Panc1 (cell line): ENCODE results near the gene SOX1. TPM values are rescaled to one million over a fixed set of nuclear protein-coding genes. Genes with fewer than 3 reads are reported as not detected.

ENCODE experiments used
- ATAC-seq: fragments of 200-7000 bp; cut with Tn5 transposase; 2 replicates; pipeline ENCODE4 v1.9.1; 2020; ENCODE audit warnings: mild to moderate bottlenecking, moderate library complexity
- BruUV-seq: library from RNA; stranded (reverse); fragments of 400-500 nt; replicated peaks from 2 replicates; lab custom pipeline; 2021; lab: Mats Ljungman, UMichigan
- CTCF ChIA-PET: fragments of 300-600 bp; sonication (Branson Sonifier 250); formaldehyde crosslinking; loops from one replicate; lab custom pipeline; 2022; ENCODE audit warnings: antibody characterized with exemption; lab: Charles Lee
- POLR2A ChIA-PET: fragments of 300-600 bp; sonication (Branson Sonifier 250); formaldehyde crosslinking; loops from one replicate; lab custom pipeline; 2022; ENCODE audit warnings: antibody characterized with exemption; lab: Charles Lee
- DNase-seq: peaks from one replicate; pipeline ENCODE4 v3.0.0-alpha.2; 2010; ENCODE audit warnings: low read depth, low spot score
- H3K27ac ChIP-seq: 2 replicates; pipeline ENCODE4 v1.5.1; 2011; ENCODE audit warnings: mild to moderate bottlenecking, low read length, inconsistent platforms
- H3K27me3 ChIP-seq: fragments of 200-500 bp; sonication (Bioruptor generic); 2 replicates; pipeline ENCODE4 v1.6.0; 2014; ENCODE audit warnings: low read length, inconsistent platforms; ENCODE audit not compliant: control insufficient read depth, insufficient read depth
- H3K36me3 ChIP-seq: fragments of 200-500 bp; sonication (Bioruptor generic); 2 replicates; pipeline ENCODE4 v1.5.1; 2014; ENCODE audit warnings: inconsistent platforms, mild to moderate bottlenecking, low read length, moderate library complexity; ENCODE audit not compliant: control insufficient read depth, insufficient read depth
- H3K4me1 ChIP-seq: 2 replicates; pipeline ENCODE4 v1.5.1; 2011; ENCODE audit warnings: inconsistent platforms, mild to moderate bottlenecking, low read length, moderate library complexity; ENCODE audit not compliant: control insufficient read depth, insufficient read depth
- H3K4me3 ChIP-seq, 2 experiments: 2 replicates each; pipeline ENCODE4 v1.5.1; 2011 to 2012; ENCODE audit warnings: low read depth in 2 of 2, low read length in 2 of 2, mild to moderate bottlenecking in 2 of 2, inconsistent platforms in 1 of 2, moderate library complexity in 1 of 2
- H3K9me3 ChIP-seq: fragments of 200-500 bp; sonication (Bioruptor generic); 2 replicates; pipeline ENCODE4 v1.5.1; 2014; ENCODE audit warnings: low read depth, mild to moderate bottlenecking, inconsistent platforms, low read length, moderate library complexity; ENCODE audit not compliant: control insufficient read depth, insufficient read depth
- POLR2AphosphoS5 ChIP-seq: IDR thresholded peaks from 2 replicates; pipeline ENCODE4 v1.6.1; 2012; ENCODE audit warnings: mild to moderate bottlenecking, low read depth, low read length, moderate library complexity
- REST ChIP-seq, 2 experiments: IDR thresholded peaks; 2 replicates each; pipeline ENCODE4 v1.6.1; 2011 to 2012; ENCODE audit warnings: low read depth in 2 of 2, control low read depth in 1 of 2, low read length in 1 of 2, mild to moderate bottlenecking in 1 of 2, moderate library complexity in 1 of 2; ENCODE audit not compliant: insufficient read depth in 1 of 2
- SIN3A ChIP-seq: IDR thresholded peaks from 2 replicates; pipeline ENCODE4 v1.6.1; 2012; ENCODE audit warnings: low read depth, mild to moderate bottlenecking, low read length, moderate library complexity, borderline replicate concordance; ENCODE audit not compliant: insufficient read depth
- TCF7L2 ChIP-seq: IDR thresholded peaks from 2 replicates; pipeline ENCODE4 v1.6.1; 2011; ENCODE audit warnings: mild to moderate bottlenecking, low read depth, low read length, inconsistent platforms
- in situ Hi-C: cut with HindIII; loops from 2 replicates; pipeline ENCODE4 v1.10.0; 2016; ENCODE audit warnings: low sequenced_read_pairs, low pct_unique_long_range_greater_than_20kb
- intact Hi-C: fragments of 100-400 bp; cut with micrococcal nuclease; formaldehyde crosslinking; loops from one replicate; pipeline ENCODE4 v1.10.0; 2022; ENCODE audit not compliant: unreplicated experiment
- total RNA-seq: library from RNA; stranded (reverse); gene quantifications from one replicate; pipeline ENCODE4 v1.2.1, GENCODE V29; 2021; ENCODE audit not compliant: unreplicated experiment
- TF ChIP-seq, protein P1 (sequence below): fragments of 450-650 bp; IDR thresholded peaks from 2 replicates; pipeline ENCODE4 v1.5.1; 2017; ENCODE audit warnings: mild to moderate bottlenecking

SOX1 gene
- total RNA-seq, 1 experiment from 2014 or later: not detected

GRCh38 chr13:112053167-112053743, 13.7 kb upstream of the SOX1 start:
- in situ Hi-C loops (no loop called here), intact Hi-C loops (no loop called here)
- BruUV-seq: no TSS peak
- ChIA-PET CTCF (interaction anchor here (0.5 kb wide), 1 partner anchor 17 kb away, joined by 3 read pairs; no protein-coding TSS in a partner anchor), POLR2A (no interaction called here)
- Histone ChIP-seq H3K9me3 (no peaks in the 10 kb centered on the region), H3K36me3 (no peaks in the 10 kb centered on the region), H3K27me3 (no peaks in the 10 kb centered on the region; the same call in 1 of the 2 replicates), H3K4me3 (no peak overlapping the region), H3K4me1 (no peaks in the 10 kb centered on the region), H3K27ac (no peak overlapping the region)
- TF ChIP-seq TCF7L2 (no peak), POLR2AphosphoS5 (no peak), REST (IDR thresholded peaks at IDR 0.05; ENCODE audit: insufficient read depth in 1 of 2, low read depth in 2 of 2, low read length in 1 of 2) (no peak), SIN3A (no peak)
- TF ChIP-seq, protein P1, sequence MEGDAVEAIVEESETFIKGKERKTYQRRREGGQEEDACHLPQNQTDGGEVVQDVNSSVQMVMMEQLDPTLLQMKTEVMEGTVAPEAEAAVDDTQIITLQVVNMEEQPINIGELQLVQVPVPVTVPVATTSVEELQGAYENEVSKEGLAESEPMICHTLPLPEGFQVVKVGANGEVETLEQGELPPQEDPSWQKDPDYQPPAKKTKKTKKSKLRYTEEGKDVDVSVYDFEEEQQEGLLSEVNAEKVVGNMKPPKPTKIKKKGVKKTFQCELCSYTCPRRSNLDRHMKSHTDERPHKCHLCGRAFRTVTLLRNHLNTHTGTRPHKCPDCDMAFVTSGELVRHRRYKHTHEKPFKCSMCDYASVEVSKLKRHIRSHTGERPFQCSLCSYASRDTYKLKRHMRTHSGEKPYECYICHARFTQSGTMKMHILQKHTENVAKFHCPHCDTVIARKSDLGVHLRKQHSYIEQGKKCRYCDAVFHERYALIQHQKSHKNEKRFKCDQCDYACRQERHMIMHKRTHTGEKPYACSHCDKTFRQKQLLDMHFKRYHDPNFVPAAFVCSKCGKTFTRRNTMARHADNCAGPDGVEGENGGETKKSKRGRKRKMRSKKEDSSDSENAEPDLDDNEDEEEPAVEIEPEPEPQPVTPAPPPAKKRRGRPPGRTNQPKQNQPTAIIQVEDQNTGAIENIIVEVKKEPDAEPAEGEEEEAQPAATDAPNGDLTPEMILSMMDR: no peak
- DNase-seq (no peak), ATAC-seq (no peak)

DNA sequence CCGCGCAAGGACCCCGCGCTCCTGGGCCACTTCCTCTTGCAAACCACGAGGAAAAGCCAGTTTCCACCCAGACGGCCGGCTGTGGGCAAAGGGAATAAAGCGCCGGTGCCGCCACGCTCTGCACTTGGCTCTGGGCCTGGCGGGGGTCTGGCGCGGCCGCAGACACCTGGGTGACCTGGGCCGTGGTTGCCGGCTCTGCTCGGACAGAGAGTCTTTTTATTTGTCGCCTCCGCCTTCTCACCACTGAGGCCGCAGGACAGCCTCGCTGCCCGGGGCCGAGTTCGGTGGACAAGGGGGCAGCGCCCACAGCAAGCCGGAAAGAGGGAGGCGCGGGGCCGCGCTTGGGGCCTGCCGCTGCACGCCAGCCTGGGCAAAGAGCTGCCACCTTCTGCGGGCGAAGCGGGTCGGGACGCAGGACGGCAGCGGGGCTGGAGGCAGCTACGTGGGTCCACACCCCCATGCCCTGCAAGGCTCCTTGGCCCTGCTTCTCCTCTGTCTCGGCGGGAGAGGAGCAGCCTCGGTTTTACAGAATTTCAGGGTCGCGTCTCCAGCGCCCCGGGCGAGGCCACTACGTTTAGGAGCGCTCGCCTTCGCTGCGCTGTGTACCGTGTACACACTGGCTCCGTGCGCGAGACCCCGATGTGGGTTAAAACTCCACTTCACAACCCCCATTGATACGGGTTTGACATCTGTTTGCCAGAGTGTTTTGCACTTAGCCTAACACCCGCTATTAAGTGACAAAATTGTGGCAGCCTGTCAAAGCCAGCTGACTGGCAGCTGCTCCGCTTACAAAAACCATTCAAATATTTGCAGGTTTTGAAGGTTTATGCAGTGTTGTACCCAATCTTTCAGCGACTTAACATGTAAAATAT, 13.0 kb upstream of the SOX1 start:
- no peak overlapping the region for H3K4me3 ChIP-seq
- POLR2A ChIA-PET: no interaction called here
- TF ChIP-seq SIN3A (no peak), REST (IDR thresholded peaks at IDR 0.05; ENCODE audit: insufficient read depth in 1 of 2, low read depth in 2 of 2, low read length in 1 of 2) (no peak), POLR2AphosphoS5 (no peak), TCF7L2 (no peak)
- TF ChIP-seq, protein P1: no peak

More for the DNA sequence above, 13.0 kb upstream of the SOX1 start:
- H3K27me3 ChIP-seq: no peaks in the 10 kb centered on the region; the same call in 1 of the 2 replicates
- DNase-seq (no peak), ATAC-seq (no peak)
- in situ Hi-C loops: no loop called here
- no peaks in the 10 kb centered on the region for H3K4me1 ChIP-seq
- H3K36me3 ChIP-seq: no peaks in the 10 kb centered on the region
- H3K27ac ChIP-seq: no peak overlapping the region
- intact Hi-C loops: no loop called here
- CTCF ChIA-PET: interaction anchor here (0.5 kb wide), 1 partner anchor 17 kb away, joined by 3 read pairs; no protein-coding TSS in a partner anchor
- BruUV-seq: no TSS peak
- no peaks in the 10 kb centered on the region for H3K9me3 ChIP-seq
